ENCODE data around the gene CPED1. TPM values are rescaled to one million over a fixed set of nuclear protein-coding genes. Genes with fewer than 3 reads are reported as not detected.

Gene CPED1
- total and polyA plus RNA-seq, 10 of the 15 experiments (the other 5 are each of a cell fraction or from before 2014, with no cell fraction given) = 0.01 to 0.77 (median 0.10) TPM; not detected in 1

DNA sequence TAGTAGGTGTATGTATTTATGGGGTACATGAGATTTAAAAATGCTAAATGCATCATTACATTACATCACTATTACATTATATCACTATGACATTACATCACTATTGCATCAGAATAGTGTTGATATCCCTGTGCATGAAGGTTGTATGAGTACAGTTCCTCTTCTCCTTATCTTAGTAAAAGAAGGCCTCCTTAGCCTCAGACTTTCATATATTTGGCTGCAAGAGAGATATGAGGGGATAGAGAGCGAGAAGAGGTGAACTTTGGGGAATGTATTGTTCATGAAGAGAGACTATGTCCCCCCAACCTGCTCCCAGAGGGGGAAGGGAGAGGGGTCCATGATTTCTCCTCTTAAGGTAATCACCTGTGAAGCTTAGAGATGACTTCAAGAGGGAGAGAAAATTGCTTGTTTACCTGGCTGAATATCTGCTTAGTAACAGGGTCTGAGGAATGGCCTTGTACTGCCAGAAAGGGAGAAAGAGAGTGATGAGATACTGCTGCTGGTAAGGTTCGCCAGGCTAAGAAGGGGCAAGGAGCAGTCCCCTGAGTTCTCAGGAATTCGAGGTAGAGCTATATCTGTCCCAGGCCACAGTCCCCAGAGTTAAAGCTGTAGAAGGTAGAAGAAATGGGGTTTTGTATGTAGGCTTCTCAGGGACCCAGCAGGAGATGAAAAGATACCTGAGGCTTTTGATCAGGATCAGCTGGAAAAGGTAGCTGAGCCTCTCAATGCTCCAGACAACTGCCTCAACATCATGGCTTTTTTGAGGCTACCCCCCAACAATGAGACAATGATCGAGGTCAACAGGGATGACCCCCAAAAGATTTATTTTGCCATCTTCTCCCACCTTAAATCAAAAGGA lies 171.9 kb downstream of the CPED1 start:
- ChIA-PET RAD21 (ENCODE audit: unreplicated experiment) (no interaction called here), POLR2A (interaction anchor here (0.6 to 0.7 kb wide), 2 partner anchors 167 to 1263 kb away, joined by 3 to 9 read pairs; no protein-coding TSS in a partner anchor), SMC1A (ENCODE audit: uncharacterized antibody, unreplicated experiment) (interaction anchor here (0.6 to 1.5 kb wide), 14 partner anchors 11 to 834 kb away, joined by 3 to 6 read pairs (median 3); partner anchors contain the start of gene WNT16), CTCF (interaction anchor here (1.2 to 1.5 kb wide), 5 partner anchors 14 to 167 kb away, joined by 3 to 9 read pairs (median 4); no protein-coding TSS in a partner anchor)
- ATAC-seq (no peak), FAIRE-seq (no peak), DNase-seq (ENCODE audit: low read depth, low spot score) (no peak)
- BruUV-seq (replicated peaks) = no TSS peak
- intact Hi-C loops (cut with micrococcal nuclease; ENCODE audit: unreplicated experiment) = no loop called here
- H3K4me1 ChIP-seq (ENCODE audit: control insufficient read depth, insufficient read depth, low read length) = no peaks in the 10 kb centered on the region
- no peak overlapping the region for H3K4me2 ChIP-seq (ENCODE audit: control insufficient read depth, insufficient read depth)
- no peak overlapping the region for H2AFZ ChIP-seq (ENCODE audit: control insufficient read depth, low read depth, low read length)
- no peaks in the 10 kb centered on the region for H3K79me2 ChIP-seq (ENCODE audit: control insufficient read depth, insufficient read depth, low read length)
- no peaks in the 10 kb centered on the region for H3K9me3 ChIP-seq (replicated peaks; ENCODE audit: control insufficient read depth, insufficient read depth, low read length)
- H3K27ac ChIP-seq (ENCODE audit: control insufficient read depth, insufficient read depth) = no peak overlapping the region
- H4K20me1 ChIP-seq (ENCODE audit: control insufficient read depth, insufficient read depth) = no peaks in the 10 kb centered on the region
- no peak overlapping the region for H3K9ac ChIP-seq (ENCODE audit: control insufficient read depth, insufficient read depth, low read length)
- H3K27me3 ChIP-seq (replicated peaks in 1 of 2; ENCODE audit: control insufficient read depth in 2 of 2, insufficient read depth in 2 of 2, low read length in 1 of 2) = no peaks in the 10 kb centered on the region
- no peak for TF ChIP-seq HDGF (IDR thresholded peaks at IDR 0.05)
- no peak for TF ChIP-seq PAX5 (IDR thresholded peaks at IDR 0.05; ENCODE audit: borderline replicate concordance, low read depth, low read length)
- TF ChIP-seq, protein P1, sequence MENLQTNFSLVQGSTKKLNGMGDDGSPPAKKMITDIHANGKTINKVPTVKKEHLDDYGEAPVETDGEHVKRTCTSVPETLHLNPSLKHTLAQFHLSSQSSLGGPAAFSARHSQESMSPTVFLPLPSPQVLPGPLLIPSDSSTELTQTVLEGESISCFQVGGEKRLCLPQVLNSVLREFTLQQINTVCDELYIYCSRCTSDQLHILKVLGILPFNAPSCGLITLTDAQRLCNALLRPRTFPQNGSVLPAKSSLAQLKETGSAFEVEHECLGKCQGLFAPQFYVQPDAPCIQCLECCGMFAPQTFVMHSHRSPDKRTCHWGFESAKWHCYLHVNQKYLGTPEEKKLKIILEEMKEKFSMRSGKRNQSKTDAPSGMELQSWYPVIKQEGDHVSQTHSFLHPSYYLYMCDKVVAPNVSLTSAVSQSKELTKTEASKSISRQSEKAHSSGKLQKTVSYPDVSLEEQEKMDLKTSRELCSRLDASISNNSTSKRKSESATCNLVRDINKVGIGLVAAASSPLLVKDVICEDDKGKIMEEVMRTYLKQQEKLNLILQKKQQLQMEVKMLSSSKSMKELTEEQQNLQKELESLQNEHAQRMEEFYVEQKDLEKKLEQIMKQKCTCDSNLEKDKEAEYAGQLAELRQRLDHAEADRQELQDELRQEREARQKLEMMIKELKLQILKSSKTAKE (IDR thresholded peaks at IDR 0.05; ENCODE audit: low read depth, poor library complexity, severe bottlenecking) = no peak
- TF ChIP-seq IKZF1 (conservative IDR thresholded peaks at IDR 0.05) = no peak
- TF ChIP-seq, protein P2, sequence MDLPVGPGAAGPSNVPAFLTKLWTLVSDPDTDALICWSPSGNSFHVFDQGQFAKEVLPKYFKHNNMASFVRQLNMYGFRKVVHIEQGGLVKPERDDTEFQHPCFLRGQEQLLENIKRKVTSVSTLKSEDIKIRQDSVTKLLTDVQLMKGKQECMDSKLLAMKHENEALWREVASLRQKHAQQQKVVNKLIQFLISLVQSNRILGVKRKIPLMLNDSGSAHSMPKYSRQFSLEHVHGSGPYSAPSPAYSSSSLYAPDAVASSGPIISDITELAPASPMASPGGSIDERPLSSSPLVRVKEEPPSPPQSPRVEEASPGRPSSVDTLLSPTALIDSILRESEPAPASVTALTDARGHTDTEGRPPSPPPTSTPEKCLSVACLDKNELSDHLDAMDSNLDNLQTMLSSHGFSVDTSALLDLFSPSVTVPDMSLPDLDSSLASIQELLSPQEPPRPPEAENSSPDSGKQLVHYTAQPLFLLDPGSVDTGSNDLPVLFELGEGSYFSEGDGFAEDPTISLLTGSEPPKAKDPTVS (IDR thresholded peaks at IDR 0.05; ENCODE audit: low read depth, low read length) = no peak
- TF ChIP-seq, protein P3, sequence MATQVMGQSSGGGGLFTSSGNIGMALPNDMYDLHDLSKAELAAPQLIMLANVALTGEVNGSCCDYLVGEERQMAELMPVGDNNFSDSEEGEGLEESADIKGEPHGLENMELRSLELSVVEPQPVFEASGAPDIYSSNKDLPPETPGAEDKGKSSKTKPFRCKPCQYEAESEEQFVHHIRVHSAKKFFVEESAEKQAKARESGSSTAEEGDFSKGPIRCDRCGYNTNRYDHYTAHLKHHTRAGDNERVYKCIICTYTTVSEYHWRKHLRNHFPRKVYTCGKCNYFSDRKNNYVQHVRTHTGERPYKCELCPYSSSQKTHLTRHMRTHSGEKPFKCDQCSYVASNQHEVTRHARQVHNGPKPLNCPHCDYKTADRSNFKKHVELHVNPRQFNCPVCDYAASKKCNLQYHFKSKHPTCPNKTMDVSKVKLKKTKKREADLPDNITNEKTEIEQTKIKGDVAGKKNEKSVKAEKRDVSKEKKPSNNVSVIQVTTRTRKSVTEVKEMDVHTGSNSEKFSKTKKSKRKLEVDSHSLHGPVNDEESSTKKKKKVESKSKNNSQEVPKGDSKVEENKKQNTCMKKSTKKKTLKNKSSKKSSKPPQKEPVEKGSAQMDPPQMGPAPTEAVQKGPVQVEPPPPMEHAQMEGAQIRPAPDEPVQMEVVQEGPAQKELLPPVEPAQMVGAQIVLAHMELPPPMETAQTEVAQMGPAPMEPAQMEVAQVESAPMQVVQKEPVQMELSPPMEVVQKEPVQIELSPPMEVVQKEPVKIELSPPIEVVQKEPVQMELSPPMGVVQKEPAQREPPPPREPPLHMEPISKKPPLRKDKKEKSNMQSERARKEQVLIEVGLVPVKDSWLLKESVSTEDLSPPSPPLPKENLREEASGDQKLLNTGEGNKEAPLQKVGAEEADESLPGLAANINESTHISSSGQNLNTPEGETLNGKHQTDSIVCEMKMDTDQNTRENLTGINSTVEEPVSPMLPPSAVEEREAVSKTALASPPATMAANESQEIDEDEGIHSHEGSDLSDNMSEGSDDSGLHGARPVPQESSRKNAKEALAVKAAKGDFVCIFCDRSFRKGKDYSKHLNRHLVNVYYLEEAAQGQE (IDR thresholded peaks at IDR 0.05; ENCODE audit: low read depth, low read length) = no peak
- TF ChIP-seq FOXM1 (IDR thresholded peaks at IDR 0.05; ENCODE audit: low read depth, low read length) = no peak
- TF ChIP-seq MYC (IDR thresholded peaks at IDR 0.05; ENCODE audit: insufficient read depth, insufficient read length, insufficient replicate concordance, low read length, severe bottlenecking) = no peak
- no peak overlapping the region for H3K4me3 ChIP-seq
- H3K36me3 ChIP-seq (ENCODE audit: control insufficient read depth in 2 of 2, insufficient read depth in 2 of 2, low read length in 1 of 2) = no peaks in the 10 kb centered on the region
- in situ Hi-C loops (cut with MboI) = no loop called here
- 25% methylated on average over 4 of the region's 4 CpGs for WGBS (ENCODE audit: insufficient coverage, insufficient replicate concordance, low lambda C conversion rate, missing lambda C conversion rate)
